ENCODE results near the gene CTXN1.

GRCh38 chr19:7912697-7913564 lies 13.0 kb downstream of the CTXN1 start:
- no peak for TF ChIP-seq CTCF (IDR thresholded peaks at IDR 0.05)
- no peak for TF ChIP-seq ZFX (IDR thresholded peaks at IDR 0.05; ENCODE audit: borderline replicate concordance)
